Fibroblast of the conjunctiva (primary cell): ENCODE results near the gene WWC2.
"Not testable (repeated sequence)": the region's sequence is repeated elsewhere in the genome, so short reads cannot be mapped to it uniquely, and the experiment has no call there.

Experiments used
- DNase-seq: peaks from one replicate; pipeline ENCODE4 v3.0.0-alpha.2; 2010; ENCODE audit warnings: low read depth

Gene WWC2

DNA sequence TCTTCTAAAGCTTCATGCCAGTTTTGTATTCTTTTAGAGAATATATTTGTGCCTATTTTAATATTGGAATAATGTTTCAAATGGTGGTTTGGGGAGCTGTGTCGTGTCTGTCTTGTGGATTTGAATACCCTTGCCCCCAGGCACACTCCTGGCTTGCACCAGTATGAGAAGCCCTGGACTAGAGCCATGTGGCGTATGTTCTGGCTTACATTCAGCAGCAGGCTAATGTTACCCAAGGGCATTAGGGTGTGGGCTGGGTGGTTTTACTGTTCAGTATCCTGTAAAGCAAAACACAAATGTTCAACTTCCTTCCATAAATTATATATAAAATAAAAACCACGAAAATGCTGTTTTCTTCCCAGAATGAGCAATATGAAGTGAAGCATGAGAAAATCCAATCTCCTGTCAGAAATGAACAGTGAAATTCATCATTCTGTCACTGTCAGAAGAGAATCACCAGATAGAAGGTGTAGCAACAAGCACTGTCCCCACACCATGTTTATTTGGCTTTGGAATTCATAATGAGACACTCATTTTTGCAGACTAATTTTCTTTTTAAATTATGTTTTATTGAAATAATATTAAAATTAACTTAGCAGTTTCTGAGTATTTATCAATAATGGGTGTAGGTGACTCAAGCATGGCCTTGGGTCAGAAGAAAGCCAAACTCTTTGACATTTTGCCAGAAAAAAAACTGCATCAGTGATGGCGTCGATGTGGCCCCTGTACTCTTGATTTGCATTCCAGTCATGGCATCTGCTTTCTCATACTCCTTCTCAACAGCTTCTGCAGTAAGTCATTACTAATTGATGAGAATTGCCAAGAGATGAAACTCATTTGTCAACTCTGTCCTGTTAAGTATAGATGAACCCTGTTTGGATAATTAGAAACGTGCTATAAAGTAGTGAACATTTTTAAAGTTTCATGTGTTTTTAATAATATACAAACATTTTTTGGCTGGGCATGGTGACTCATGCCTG is 43.8 kb downstream of the WWC2 start:
- peak; percentile 71 for DNase-seq

DNA sequence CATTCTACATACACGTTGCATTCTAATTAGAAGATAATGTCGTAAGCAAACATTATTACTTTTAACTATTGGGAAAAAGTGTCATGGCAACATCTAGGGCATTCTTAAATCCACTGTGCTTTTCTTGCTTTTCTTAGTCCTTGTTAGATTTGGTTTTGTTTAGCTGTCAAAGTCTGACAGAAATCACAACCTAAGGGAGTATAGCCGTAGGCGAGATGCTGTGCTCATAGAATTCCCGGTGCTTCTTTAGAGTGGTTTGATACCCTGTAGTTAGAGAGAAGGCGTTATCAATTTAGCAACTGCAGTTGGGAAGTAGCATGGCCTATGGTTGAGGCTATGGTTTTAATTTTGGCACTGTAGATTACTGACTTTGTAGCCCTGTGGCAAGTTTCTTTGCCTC is 45.7 kb downstream of the WWC2 start:
- DNase-seq: no peak

DNA sequence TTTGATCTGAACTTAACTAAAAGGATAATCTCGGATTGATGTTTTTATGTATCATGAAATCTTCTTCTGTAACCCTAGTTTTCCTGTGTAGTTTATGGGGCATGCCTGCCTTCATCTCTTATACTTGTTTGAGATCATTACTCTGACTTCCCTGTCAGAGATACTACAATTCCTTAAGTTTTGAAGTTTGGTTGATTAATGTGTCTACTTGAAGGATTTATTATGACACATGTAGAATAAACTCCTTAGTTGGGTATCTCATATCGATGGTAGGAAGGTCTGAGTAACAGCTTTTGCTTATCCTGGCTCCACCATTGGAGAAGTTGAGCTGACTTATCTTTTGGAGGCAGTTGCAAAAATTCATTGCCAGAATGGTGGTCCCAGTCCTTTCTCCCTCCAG is 46.7 kb downstream of the WWC2 start:
- no peak for DNase-seq

DNA sequence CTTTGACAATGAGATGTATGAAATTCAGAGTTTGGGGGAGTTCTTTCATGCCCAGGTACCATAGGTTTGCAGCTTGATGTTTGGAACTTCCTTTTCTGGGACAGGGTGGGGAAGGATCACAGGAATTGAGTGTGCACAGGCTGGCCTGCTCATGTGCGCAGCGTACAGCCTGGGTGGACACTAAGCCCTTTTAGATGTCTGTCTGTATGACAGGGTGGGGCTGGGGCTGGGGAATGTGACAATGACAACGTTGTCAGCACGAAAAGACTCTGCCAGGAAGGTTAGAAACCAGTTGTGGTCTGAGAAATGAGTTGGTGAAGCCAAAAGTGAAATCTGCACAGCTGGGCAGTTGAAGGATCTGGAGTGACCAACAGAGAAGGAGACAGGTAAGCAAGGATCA is 47.4 kb downstream of the WWC2 start:
- no peak for DNase-seq

DNA sequence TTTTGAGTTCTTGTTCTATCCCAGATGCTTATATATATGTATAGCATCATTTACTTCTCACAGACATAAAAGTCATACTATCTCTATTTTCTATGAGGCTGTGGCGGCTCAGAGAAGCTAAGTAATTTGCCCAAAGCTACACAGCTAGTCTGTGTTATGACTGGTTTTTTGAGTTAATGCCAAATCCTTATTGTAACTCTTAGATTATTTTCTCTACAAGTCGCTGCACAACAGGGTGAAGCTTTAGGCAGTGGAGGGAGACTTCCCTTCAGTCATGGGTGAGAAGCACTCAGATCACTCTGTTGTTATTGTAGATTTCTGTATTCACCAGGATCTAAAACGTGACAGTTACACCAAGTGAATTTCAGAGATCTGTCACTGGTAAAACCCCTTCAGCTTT is 48.1 kb downstream of the WWC2 start:
- no peak for DNase-seq

DNA sequence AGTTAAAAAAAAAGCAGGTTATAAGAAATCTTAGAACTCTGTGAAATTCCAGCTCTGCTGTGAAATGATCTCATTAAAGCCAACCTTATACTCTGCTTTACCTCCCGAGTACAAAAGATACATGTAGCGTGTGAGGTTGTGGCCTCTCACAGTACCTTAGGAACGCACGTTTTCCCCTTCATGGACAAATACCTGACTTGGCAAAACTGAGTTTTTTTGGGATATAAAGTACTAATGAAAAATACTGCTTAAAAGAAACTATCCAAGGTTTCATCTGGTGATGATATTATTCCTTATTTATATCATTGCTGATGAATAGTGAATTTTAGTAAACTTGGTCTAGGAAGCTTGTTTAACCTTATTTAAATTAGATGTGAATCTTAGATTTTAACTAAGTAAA is 48.9 kb downstream of the WWC2 start:
- DNase-seq: no peak

DNA sequence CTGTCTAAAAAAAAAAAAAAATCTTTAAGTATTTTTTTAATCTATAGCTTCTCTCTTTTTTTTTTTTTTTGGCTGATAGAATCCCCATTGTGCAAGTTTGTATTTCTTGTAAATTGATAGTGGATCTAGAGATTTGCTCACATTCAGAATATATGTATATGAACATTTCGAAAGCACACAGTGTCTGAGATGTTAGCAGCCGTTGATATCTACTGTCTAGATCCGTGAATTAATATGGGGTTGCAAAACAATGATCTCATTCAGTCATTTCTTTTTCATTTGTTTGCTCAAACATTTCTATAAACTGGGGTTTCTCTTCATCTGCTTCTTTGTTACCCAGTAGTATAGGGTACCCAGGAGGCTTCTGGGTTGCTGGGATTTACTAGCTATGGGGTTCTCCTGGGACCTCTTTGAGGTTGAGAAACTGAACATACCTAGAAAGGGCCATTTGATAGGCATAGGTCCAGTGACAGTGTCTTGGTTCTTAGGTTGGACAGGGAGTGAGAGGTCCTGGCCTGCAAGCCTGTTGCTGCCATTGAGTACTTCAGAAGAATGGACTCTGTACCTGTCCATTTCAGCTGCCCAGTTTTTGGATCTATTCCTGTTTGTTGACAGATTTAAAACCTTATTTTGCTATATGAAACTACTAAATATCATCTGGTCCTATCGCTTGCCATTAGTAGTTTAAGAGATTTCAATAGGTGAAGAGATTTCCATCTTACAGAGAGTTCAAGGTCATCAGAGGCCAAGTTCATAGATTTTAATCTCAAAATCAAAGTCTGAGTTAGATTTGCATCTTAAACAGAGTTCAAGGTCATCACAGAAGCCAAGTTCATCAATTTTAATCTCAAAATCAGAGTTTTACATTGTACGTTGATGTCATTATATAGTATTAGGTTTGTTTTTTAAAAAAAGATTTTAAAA is 50.8 kb downstream of the WWC2 start:
- no peak for DNase-seq

DNA sequence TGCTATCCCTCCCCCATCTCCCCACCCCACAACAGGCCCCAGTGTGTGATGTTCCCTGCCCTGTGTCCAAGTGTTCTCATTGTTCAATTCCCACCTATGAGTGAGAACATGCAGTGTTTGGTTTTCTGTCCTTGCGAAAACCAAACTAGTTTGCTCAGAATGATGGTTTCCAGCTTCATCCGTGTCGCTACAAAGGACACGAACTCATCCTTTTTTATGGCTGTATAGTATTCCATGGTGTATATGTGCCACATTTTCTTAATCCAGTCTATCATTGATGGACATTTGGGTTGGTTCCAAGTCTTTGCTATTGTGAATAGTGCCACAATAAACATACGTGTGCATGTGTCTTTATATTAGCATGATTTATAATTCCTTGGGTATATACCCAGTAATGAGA is 51.6 kb downstream of the WWC2 start:
- DNase-seq: not testable (repeated sequence)

DNA sequence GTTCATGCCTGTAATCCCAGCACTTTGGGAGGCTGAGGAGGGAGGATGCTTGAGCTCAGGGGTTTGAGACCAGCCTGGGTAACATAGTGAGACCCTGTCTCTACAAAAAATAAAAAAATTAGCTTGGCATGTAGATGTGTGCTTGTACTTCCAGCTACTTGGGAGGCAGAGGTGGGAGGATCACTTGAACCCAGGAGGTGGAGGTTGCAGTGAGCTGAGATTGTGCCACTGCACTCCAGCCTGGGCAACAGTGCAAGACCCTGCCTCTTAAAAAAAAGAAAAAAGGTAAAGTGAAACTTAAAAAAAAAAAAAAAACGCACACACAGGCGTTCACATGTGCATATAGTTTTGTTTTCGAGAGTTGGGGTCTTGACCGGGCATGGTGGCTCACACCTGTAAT is 53.2 kb downstream of the WWC2 start:
- not testable (repeated sequence) for DNase-seq

DNA sequence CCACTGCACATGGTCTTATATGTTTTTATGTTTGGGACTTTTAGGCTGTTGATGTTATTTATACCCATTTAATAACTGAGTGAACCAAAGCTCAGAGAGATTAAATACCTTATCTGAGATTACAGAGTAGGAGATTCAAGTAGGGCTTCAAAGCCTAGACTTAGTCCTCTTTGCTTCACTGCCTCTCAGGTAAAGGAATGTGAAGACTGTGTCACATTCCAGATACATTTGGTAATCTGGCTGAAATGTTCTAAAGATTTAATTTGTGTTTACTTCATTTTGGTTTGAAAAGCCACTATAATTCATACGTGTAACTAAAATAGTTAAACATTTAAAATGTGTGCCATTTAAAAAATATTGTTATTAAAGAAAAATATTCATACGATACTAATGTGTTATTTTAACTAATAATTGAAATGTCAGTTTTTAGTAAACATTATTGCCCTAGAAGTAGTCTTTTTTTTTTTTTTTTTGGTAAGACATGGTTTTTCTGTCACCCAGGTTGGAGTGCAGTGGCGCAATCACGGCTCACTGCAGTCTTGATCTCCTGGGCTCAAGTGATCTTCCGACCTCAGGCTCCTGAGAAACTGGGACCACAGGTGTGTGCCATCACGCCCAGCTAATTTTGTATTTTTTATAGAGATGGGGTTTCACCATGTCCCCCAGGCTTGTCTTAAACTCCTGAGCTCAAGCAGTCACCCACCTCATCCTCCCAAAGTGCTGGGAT is 54.3 kb downstream of the WWC2 start:
- DNase-seq: no peak

DNA sequence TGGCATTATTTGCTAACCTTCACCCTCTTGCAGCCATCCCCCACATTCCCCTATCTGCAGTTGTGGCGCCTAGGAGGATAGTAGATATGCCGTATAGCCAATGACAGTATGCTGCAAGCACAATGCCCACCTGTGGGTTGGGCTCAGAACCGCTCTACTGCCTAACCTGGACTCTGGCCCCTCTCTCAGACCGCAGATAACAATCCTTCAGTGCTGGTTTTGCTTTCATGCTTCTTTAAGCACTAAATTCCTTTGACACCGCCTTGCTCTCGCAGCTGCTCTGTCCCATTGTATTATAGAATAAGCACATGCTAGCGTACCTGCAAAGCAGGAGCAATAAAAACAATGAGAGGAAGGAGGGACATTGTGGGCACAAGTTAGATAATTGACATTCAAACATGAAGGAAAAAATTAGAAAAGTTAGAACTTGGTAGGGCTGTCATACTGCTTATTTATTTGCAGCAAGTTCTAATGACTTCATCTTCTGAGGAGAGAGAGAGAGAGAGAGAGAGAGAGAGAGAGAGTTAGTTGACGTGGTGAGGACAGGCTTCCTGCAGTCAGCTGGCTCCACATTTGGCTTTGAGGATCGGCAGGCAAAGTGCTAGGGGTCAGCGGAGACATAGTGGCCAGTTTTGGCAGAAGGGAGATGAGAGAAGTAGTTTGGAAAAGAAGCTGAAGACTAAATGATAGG is 55.8 kb downstream of the WWC2 start:
- no peak for DNase-seq

DNA sequence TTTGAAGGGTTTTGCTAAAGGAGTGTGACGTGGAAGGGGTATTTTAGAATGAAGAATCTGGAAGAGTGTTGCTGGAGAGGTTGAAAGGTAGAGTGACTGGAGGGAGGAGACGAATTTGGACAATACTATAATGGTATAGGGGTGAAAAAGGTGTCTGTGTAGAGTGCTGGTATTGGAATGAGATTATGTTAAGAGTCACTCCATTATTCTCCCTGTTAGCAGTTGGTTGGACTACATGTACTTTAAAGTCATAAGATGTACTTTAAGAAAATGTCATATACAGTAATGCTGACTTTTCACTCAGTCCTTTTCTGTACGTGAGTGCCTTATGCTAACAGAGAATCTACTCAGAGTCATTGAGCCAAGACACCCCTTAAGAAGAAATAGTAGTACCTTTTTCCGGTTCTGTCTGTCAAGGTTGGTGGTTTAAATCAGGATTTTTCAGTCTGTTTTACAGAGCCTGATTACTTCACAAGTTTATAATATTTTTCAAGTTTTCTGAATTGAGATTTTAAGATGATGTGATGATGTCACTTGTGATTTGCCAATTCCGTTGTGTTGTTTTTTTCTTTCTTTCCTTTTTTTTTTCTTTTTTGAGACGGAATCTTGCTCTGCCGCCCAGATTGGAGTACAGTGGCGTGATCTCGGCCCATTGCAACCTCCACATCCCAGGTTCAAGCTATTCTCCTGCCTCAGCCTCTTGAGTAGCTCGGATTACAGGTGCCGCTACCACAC is 56.6 kb downstream of the WWC2 start:
- no peak for DNase-seq

DNA sequence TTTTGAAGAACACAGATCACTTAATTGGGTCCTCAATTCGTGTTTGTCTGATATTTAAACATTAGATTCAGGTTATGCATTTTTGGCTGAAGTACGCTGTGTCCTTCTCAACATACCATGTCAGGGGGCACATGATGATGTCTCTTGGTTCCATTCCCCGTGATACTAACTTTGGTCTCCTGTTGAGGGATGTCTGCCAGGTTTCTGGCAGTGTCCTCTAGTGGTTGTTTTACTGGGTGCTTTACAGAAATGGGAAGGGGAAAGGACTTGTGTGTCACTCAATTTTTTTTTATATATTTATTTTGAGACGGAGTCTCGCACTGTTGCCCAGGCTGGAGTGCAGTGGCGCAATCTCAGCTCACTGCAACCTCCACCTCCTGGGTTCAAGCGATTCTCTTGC is 58.2 kb downstream of the WWC2 start:
- DNase-seq: no peak

DNA sequence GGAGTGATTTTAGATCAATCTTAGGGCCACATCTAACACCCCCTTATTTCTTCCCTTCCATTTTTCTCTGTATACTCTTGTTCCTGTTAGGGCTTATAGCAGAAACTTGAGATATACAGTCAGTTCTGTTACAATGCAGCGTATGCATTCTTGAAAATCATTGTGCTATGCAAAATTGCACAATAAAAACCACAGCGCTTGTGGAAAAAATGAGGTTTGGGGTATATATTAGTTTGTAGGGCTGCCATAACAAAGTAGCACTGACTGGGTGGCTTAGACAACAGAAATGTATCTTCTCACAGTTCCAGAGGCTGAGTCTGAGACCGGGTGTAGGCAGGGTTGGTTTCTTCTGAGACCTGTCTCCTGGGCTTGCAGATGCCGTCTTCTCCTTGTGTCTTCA is 59.0 kb downstream of the WWC2 start:
- DNase-seq: peak; percentile 65

DNA sequence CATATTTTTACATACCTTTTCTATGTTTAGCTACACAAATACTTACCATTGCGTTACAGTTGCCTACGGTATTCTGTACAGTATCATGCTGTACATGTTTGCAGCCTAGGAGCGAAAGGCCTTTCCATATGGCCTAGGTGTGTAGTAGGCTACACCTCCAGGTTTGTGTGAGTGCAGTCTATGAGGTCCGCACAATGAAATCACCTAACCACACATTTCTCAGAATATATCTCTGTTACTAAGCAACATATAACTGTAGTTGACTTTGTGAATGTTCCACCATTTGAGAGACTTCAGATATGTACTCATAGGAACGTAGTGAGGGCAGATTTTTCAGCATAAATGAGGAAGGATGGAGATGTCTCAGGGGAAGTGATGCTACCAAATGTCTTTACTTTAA is 62.6 kb downstream of the WWC2 start:
- DNase-seq: no peak

DNA sequence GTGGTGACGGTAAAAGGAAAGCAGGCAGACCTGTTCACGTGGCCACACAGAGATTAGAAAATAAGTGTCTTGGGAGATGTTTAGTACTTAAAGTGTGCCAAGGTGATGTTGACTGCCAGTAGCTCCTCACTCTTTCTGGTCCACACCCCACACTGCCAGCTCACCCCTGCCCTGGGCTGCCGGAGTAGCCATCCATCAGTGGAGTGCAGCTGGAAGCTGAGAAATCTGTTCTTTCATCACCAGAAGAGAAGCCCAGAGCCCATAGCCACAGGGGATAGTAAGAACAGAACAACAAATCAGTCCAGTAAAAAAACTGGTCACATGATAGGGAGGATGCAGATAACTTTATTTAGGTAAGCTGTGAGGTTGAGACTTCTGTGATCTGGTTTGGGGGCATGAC is 64.1 kb downstream of the WWC2 start:
- no peak for DNase-seq

DNA sequence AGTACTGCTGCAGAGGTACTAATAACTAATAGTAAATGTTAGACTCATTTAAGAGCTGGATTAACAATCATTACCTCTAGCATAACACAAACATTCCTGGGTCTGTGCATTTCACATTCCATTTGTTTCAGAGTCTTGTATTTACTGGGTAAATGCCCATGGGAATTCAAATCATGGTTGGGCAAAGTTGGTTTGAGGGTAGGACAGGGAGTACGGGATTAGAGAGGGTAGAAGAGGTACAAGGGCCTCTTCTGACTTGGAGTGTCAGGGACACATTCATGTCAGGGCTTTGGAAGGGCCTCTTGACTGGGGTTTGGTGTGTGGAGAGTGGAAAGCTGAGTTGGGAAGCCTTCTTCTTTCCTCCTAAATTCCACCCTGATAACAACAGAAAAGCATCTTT is 65.9 kb downstream of the WWC2 start:
- no peak for DNase-seq

DNA sequence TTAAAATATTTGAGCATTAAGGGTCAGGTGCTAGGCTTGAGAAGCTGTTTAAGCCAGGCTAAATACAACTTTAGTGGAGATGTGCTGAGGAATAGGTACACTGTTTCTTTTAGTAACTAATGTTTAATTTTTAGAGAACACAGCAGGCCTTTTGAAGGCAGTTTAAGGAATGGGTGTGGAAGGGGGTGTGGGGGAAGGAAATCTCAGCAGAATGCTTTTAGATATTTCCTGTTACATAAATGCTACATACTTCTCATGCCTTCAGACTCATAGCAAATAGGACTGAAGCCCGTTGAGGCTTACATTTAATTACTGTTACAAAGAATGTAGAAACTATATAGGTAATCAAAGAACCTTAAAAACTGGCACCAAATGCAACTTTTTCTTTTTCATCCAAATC is 66.3 kb downstream of the WWC2 start:
- no peak for DNase-seq

DNA sequence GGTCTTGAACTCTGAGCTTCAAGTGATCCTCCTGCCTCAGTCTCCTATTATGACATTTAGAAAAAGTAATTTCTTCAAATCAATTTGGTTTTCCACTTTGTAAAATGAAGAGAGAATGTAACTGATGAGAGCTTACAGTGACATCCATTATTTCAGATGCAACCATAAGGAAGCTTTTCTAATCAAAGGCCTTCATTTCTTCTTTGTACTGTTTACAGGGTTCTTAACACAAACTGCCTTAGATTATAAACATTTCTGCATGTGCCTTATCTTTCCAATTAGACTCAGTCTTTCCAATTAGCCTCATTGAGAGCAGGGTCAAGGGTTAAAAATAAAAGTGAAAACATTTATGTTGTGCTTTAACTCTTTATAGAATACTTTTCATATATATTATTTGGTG is 71.8 kb downstream of the WWC2 start:
- no peak for DNase-seq

DNA sequence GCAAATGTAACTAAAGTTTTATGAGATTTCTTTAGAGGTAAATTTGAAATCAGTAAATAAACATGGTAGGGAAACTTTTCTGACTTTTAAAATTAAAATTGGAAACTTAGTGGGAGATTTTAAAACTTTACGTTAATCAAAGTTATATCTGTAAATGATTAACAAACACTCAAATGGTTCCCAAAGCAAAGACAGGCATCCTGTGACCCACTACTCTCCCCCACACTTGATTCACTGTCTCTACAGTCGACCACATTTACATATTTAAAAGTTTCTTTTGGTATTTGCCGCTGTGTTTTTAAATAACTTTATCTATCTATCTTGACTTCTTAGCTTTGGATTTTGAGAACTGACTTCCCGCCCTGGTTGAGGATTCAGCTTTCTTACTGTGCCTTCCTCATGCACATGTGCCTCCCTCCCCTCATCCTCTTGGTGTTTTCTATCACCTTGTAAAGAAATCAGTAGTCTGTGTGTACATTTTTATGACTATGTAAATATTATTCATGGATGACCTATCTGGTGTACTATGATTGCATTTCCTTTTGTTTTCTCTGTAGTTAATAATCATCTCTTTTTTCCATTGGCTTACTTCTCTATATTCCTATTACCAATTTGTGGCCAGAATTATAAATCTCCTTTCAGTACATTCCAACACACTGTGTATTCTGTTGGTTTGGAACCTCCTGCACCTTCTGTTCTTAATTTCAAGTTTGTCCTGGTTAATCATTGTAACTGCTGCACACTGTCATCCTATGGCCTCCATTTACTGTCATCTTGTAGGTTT is 72.6 kb downstream of the WWC2 start:
- DNase-seq: no peak
